Retinal pigment epithelial cell (primary cell): ENCODE data around the gene TRMU.
"Not testable (repeated sequence)": the region's sequence is repeated elsewhere in the genome, so short reads cannot be mapped to it uniquely, and the experiment has no call there.

Source experiments
- DNase-seq: peaks from one replicate; pipeline ENCODE4 v3.0.0-alpha.2; 2010; ENCODE audit warnings: low read depth
- H3K4me3 ChIP-seq: 2 replicates; pipeline ENCODE4 v1.5.1; 2011; ENCODE audit warnings: mild to moderate bottlenecking, low read length, control low read depth, moderate library complexity
- TF ChIP-seq, protein P1 (sequence below): conservative IDR thresholded peaks from 2 replicates; pipeline ENCODE4 v1.5.1; 2011; ENCODE audit warnings: low read depth, low read length, control low read depth, inconsistent platforms

The TRMU gene

DNA sequence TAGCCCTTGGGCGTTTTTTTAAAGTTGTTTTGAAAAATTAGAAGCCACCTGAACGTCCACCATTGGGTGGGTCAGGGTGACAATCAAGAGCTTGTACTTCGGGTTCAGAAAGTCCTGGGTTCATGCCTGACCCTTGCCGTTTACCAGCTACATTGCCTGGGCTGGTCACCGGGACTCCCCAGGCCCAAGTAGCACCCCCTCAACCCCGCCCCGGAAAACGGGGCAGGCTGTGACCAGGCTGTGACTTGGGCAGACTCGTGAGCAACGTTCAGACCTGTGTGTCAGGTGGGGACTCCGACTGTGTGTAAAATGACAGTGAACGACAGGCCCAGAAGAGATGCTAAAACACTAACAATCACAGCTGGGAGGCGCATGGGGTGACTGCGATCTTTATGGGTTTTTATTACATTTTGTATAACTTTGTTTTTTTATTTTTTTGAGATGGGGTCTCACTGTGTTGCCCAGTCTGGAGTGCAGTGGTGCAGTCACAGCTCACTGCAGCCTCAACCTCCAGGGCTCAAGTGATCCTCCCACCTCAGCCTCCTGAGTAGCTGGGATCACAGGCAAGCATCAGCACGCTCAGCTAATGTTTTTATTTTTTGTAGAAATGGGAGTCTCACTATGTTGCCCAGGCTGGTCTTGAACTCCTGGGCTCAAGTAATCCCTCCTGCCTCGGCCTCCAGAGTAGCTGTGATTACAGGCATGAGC, 56.8 kb downstream of the TRMU start:
- DNase-seq = no peak
- no peak overlapping the region for H3K4me3 ChIP-seq
- TF ChIP-seq, protein P1, sequence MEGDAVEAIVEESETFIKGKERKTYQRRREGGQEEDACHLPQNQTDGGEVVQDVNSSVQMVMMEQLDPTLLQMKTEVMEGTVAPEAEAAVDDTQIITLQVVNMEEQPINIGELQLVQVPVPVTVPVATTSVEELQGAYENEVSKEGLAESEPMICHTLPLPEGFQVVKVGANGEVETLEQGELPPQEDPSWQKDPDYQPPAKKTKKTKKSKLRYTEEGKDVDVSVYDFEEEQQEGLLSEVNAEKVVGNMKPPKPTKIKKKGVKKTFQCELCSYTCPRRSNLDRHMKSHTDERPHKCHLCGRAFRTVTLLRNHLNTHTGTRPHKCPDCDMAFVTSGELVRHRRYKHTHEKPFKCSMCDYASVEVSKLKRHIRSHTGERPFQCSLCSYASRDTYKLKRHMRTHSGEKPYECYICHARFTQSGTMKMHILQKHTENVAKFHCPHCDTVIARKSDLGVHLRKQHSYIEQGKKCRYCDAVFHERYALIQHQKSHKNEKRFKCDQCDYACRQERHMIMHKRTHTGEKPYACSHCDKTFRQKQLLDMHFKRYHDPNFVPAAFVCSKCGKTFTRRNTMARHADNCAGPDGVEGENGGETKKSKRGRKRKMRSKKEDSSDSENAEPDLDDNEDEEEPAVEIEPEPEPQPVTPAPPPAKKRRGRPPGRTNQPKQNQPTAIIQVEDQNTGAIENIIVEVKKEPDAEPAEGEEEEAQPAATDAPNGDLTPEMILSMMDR = no peak

- no peak overlapping the region for H3K4me3 ChIP-seq
- DNase-seq = no peak
- TF ChIP-seq, protein P1 = no peak
Measured at GRCh38 chr22:46393873-46394272, 58.4 kb downstream of the TRMU start.

- TF ChIP-seq, protein P1 = no peak
- no peak overlapping the region for H3K4me3 ChIP-seq
- DNase-seq = no peak
Measured at GRCh38 chr22:46394622-46395021, 59.1 kb downstream of the TRMU start.

- H3K4me3 ChIP-seq = no peak overlapping the region
Measured at GRCh38 chr22:46395145-46395544, 59.6 kb downstream of the TRMU start.

DNA sequence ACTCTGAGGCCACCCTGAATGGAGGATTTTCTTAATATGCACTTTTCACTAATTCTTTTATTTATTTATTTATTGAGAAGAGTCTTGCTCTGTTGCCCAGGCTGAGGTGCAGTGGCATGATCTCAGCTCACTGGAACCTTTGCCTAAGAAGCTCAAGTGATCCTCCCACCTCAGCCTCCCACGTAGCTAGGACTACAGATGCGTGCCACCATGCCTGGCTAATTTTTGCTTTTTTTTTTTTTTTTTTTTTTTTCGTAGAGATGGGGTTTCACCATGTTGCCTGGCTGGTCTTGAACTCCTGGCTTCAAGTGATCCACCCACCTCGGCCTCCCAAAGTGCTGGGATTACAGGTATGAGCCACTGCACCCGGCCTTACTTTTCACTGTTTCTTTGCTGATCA, 61.5 kb downstream of the TRMU start:
- not testable (repeated sequence) for DNase-seq, H3K4me3 ChIP-seq

More at GRCh38 chr22:46395145-46395544, 59.6 kb downstream of the TRMU start:
- TF ChIP-seq, protein P1 = no peak
- DNase-seq = no peak

DNA sequence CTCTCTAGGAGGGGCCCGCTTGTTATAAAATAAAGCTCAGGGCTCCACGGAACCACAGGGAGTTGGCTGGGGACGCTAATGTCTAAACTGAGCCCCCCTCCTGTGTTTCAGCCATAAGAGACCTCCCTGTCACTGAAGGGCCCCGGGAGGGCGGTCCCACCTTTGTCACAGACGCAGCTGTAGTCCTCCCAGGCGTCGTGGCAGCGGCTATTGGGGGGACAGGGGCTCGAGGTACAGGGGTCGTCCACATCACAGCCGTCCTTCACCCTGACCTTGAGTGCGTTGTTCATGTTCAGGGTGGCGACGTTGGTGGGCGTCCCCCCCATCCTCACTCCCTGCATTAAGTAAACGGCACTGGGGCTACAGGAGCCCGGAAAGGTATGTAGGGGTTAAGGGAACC, 62.0 kb downstream of the TRMU start:
- no peak overlapping the region for H3K4me3 ChIP-seq
- no peak for DNase-seq
- TF ChIP-seq, protein P1 = no peak

- TF ChIP-seq, protein P1 = no peak
- DNase-seq = no peak
- H3K4me3 ChIP-seq = no peak overlapping the region
Measured at GRCh38 chr22:46397951-46398350, 62.4 kb downstream of the TRMU start.
